Right lobe of liver (tissue), 6 donors: ENCODE results near the gene OR5AC2. TPM values are rescaled to one million over a fixed set of nuclear protein-coding genes. Genes with fewer than 3 reads are reported as not detected.

Experiments
- ATAC-seq, 4 donors: fragments of 200-7000 bp; cut with Tn5 transposase; one replicate each; pipeline ENCODE4 v1.9.1; 2020; ENCODE audit warnings: mild to moderate bottlenecking in 4 of 4, moderate library complexity in 4 of 4
- DNase-seq, 3 donors: peaks; one replicate each; pipeline ENCODE4 v3.0.0-alpha.2; 2020
- H3K27ac ChIP-seq, 3 donors: fragments of 200-600 bp; one replicate each; pipeline ENCODE4 v1.8.0; 2022
- H3K27me3 ChIP-seq, 2 donors: fragments of 200-600 bp; one replicate each; pipeline ENCODE4 v1.8.0; 2022
- H3K36me3 ChIP-seq, 4 donors: fragments of 200-600 bp; sonication (generic) in 1 of 4; one replicate each; pipeline versions ENCODE4 v1.5.1 to v1.8.0; 2017 to 2022; ENCODE audit warnings: control low read depth in 1 of 4
- H3K4me1 ChIP-seq, 4 donors: fragments of 200-600 bp; sonication (generic) in 1 of 4; one replicate each; pipeline versions ENCODE4 v1.5.1 to v1.8.0; 2017 to 2022; ENCODE audit warnings: control low read depth in 1 of 4
- H3K4me3 ChIP-seq, 3 donors: fragments of 200-600 bp; one replicate each; pipeline ENCODE4 v1.8.0; 2022
- H3K9me3 ChIP-seq, 4 donors: fragments of 200-600 bp; sonication (generic) in 1 of 4; one replicate each; pipeline versions ENCODE4 v1.5.1 to v1.8.0; 2017 to 2022; ENCODE audit warnings: control low read depth in 1 of 4
- POLR2A ChIP-seq: fragments of 450-650 bp; IDR thresholded peaks from one replicate; pipeline ENCODE4 v1.6.1; 2017; ENCODE audit warnings: antibody characterized with exemption, mild to moderate bottlenecking
- WGBS: methylation state at CpG from one replicate; pipeline ENCODE4 v1.1.6; 2018; ENCODE audit warnings: low coverage, low lambda C conversion rate; ENCODE audit not compliant: insufficient coverage; ENCODE audit errors: missing lambda C conversion rate; 5-methylcytosine and 5-hydroxymethylcytosine counted together
- intact Hi-C, 2 donors: fragments of 100-400 bp; cut with DNase I; formaldehyde crosslinking; loops; one replicate each; pipeline versions ENCODE4 v1.11.2 to v1.14.1; 2022
- total RNA-seq, 6 experiments: library from RNA; depleted of rRNA in 2 of 6; stranded (reverse); fragments of >200 nt in 2 of 6; fragmentation: NEBNext Ultra II Directional in 3 of 6; extraction: Animal tissue kit (Norgen Biotek cat#: 25700) in 3 of 6; gene quantifications; one replicate each; pipeline versions ENCODE4 v1.1.0 to v1.2.4, GENCODE V29; 2016 to 2023
- TF ChIP-seq, protein P1 (sequence below), 4 donors: fragments of 200-600 bp in 3 of 4; fragments of 450-650 bp in 1 of 4; IDR thresholded peaks; one replicate each; pipeline versions ENCODE4 v1.5.1 to v1.8.0; 2016 to 2022; ENCODE audit warnings: antibody characterized with exemption in 4 of 4, mild to moderate bottlenecking in 2 of 4
- donor health status: DM: no; HTN: yes; CAD: no.
- donor health status: DM: no; HTN: no; CAD: no.
- donor health status: DM: no; HTN: no; CAD: no.
- donor health status: DM: no; HTN: yes; CAD: no.
- donor health status: DM: no; HTN: yes; CAD: no.

Gene OR5AC2
- total RNA-seq, 6 experiments from 2014 or later = not detected

DNA sequence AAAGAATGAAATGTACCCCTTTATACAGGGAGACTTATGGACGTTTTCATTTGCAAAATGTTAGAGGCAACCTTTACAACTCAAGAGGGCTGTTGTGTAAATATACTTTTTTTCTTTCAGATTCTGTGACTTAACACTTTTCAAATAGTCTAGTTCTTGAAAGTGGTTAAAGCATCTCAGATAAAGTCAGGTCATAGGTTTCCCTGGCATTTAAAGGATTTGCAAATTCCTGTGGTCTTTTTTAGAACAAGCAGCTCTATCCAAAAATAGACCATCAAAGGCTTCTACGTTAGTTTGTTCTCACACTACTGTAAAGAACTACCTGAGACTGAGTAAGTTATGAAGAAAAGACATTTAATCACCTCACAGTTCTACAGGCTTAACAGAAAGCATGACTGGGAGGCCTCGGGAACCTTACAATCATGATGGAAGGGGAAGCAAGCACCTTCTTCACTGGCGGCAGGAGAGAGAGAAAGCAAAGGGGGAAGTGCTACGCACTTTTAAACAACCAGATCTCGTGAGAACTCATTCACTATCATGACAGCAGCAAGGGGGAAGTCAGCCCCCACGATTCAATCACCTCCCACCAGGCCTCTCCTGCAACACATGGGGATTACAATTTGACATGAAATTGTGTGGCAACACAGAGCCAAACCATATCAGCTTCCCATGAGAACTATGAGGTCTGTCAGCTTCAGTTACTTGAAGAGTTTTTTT is 28.6 kb upstream of the OR5AC2 start:
- TF ChIP-seq, protein P1, sequence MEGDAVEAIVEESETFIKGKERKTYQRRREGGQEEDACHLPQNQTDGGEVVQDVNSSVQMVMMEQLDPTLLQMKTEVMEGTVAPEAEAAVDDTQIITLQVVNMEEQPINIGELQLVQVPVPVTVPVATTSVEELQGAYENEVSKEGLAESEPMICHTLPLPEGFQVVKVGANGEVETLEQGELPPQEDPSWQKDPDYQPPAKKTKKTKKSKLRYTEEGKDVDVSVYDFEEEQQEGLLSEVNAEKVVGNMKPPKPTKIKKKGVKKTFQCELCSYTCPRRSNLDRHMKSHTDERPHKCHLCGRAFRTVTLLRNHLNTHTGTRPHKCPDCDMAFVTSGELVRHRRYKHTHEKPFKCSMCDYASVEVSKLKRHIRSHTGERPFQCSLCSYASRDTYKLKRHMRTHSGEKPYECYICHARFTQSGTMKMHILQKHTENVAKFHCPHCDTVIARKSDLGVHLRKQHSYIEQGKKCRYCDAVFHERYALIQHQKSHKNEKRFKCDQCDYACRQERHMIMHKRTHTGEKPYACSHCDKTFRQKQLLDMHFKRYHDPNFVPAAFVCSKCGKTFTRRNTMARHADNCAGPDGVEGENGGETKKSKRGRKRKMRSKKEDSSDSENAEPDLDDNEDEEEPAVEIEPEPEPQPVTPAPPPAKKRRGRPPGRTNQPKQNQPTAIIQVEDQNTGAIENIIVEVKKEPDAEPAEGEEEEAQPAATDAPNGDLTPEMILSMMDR (IDR thresholded peaks at IDR 0.05) = no peak
- no peak for TF ChIP-seq POLR2A
- H3K27me3 ChIP-seq = no peaks in the 10 kb centered on the region
- no peak for DNase-seq
- no peak for ATAC-seq
- intact Hi-C loops = no loop called here
- 30% methylated on average over 7 of the region's 7 CpGs for WGBS
- H3K4me1 ChIP-seq = no peaks in the 10 kb centered on the region
- H3K36me3 ChIP-seq = no peaks in the 10 kb centered on the region
- H3K4me3 ChIP-seq = no peak overlapping the region
- no peaks in the 10 kb centered on the region for H3K9me3 ChIP-seq
- H3K27ac ChIP-seq = no peak overlapping the region

DNA sequence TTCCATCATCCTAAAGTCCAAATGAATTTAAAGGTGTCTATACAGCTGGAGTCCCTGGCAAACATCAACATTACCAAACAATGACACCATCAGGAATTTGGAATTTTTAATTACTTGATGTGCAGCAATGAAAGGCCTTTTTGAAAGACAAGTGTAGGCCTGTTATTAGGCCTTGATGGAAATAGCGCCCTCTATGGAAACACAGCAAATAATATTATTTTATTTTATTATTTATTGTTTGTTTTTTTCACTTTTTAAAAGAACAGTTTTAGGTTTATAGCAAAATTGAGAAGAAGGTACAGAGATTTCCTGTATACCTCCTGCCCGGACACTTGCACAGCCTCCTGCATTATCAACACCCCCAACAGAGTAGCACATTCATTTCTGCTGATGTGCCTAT is 18.1 kb upstream of the OR5AC2 start:
- WGBS = 22% methylated on average over 2 of the region's 2 CpGs
- no peak for ATAC-seq

DNA sequence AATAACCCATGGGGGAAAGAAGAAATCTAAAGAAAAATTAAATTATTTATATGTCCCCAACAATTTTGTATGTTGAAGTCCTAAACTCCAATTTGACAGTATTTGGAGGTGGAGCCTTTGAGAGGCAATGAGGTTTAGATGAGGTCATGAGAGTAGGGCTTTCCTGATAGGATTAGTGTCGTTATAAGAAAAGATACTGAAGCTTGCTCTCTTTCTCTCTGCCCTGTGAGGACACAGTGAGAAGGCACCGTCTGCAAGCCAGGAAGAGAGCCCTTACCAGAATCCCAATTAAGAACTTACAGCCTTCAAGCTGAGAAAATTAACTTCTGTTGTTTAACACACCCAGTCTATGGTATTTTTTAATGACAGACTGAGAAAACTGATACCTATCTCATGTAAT is 16.1 kb upstream of the OR5AC2 start:
- Histone ChIP-seq H3K9me3 (no peaks in the 10 kb centered on the region), H3K27ac (no peak overlapping the region), H3K4me3 (no peak overlapping the region), H3K36me3 (no peaks in the 10 kb centered on the region), H3K27me3 (no peaks in the 10 kb centered on the region), H3K4me1 (no peaks in the 10 kb centered on the region)
- no peak for TF ChIP-seq POLR2A
- TF ChIP-seq, protein P1 (IDR thresholded peaks at IDR 0.05) = no peak
- intact Hi-C loops = no loop called here
- ATAC-seq = no peak
- DNase-seq = no peak
- 24% methylated on average over 2 of the region's 2 CpGs for WGBS

More for the DNA sequence above, 18.1 kb upstream of the OR5AC2 start:
- no peaks in the 10 kb centered on the region for H3K27me3 ChIP-seq
- no peaks in the 10 kb centered on the region for H3K4me1 ChIP-seq
- H3K36me3 ChIP-seq = no peaks in the 10 kb centered on the region
- intact Hi-C loops = no loop called here
- TF ChIP-seq, protein P1 (IDR thresholded peaks at IDR 0.05) = no peak
- TF ChIP-seq POLR2A = no peak
- no peak overlapping the region for H3K4me3 ChIP-seq
- H3K27ac ChIP-seq = no peak overlapping the region
- no peak for DNase-seq
- no peaks in the 10 kb centered on the region for H3K9me3 ChIP-seq

DNA sequence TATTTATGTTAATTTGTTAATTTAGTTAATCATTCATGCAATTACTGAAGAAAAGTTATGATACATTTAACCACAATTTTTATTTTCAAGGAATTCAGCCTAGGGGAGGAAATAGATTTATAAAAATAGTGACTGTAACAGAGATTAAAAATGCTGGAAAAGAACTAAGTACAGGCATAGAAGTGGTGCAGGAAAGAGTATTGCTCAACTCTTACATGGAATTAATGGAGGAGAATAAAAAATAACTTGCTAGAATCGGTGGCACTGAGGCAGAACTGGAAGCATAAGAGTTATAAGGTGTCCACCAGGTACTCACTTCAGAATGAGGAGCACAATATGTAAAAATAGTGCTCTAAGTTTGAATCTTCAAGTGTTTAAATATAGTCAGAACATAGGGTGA is 13.5 kb upstream of the OR5AC2 start:
- Histone ChIP-seq H3K27ac (no peak overlapping the region), H3K9me3 (no peaks in the 10 kb centered on the region), H3K4me1 (no peaks in the 10 kb centered on the region), H3K27me3 (no peaks in the 10 kb centered on the region), H3K36me3 (no peaks in the 10 kb centered on the region), H3K4me3 (no peak overlapping the region)
- DNase-seq = no peak
- no peak for ATAC-seq
- TF ChIP-seq POLR2A = no peak
- TF ChIP-seq, protein P1 (IDR thresholded peaks at IDR 0.05) = no peak
- intact Hi-C loops = no loop called here
- 21% methylated on average over 1 of the region's 1 CpG for WGBS
